Pancreas (tissue), 10 donors: Measurements from ENCODE around the gene ACP5. TPM values are rescaled to one million over a fixed set of nuclear protein-coding genes. Genes with fewer than 3 reads are reported as not detected.

Experiments
- ATAC-seq, 4 donors: fragments of 200-7000 bp; cut with Tn5 transposase; one replicate each; pipeline versions ENCODE4 v1.8.0 to v1.9.1; 2020; ENCODE audit warnings: mild to moderate bottlenecking in 4 of 4, moderate library complexity in 4 of 4
- DNase-seq, 6 donors: peaks; one replicate each; pipeline ENCODE4 v3.0.0-alpha.2; 2020
- FAIRE-seq: peaks from 2 replicates; lab custom pipeline; 2012; peaks lifted over from hg19 to GRCh38; lab: Jason Lieb, UNC
- H3K27ac ChIP-seq, 4 donors: fragments of 200-600 bp; sonication (generic); 1 replicate in 3 of 4; 2 replicates in 1 of 4; pipeline versions ENCODE4 v1.5.0 to v1.8.0; 2020
- H3K27me3 ChIP-seq, 4 donors: fragments of 200-600 bp; one replicate each; pipeline ENCODE4 v1.8.0; 2021
- H3K36me3 ChIP-seq, 3 donors: fragments of 200-600 bp; sonication (generic) in 1 of 3; one replicate each; pipeline versions ENCODE4 v1.5.0 to v1.8.0; 2020 to 2021
- H3K4me1 ChIP-seq, 3 donors: fragments of 200-600 bp; one replicate each; pipeline ENCODE4 v1.8.0; 2021
- H3K4me3 ChIP-seq, 4 donors: fragments of 200-600 bp; sonication (generic) in 2 of 4; one replicate each; pipeline versions ENCODE4 v1.5.0 to v1.8.0; 2020 to 2021
- H3K9me3 ChIP-seq, 4 donors: fragments of 200-600 bp; one replicate each; pipeline ENCODE4 v1.8.0; 2021
- CTCF ChIP-seq, 4 donors: fragments of 200-600 bp; sonication (generic) in 3 of 4; IDR thresholded peaks; one replicate each; pipeline versions ENCODE4 v1.5.0 to v1.8.0; 2021; ENCODE audit warnings: antibody characterized with exemption in 4 of 4
- WGBS, 2 donors: extraction: QIAGEN DNeasy Blood & Tissue Kit; methylation state at CpG; one replicate each; pipeline ENCODE4 v1.1.7; 2013; 5-methylcytosine and 5-hydroxymethylcytosine counted together
- intact Hi-C, 3 donors: fragments of 100-400 bp; cut with DNase I; formaldehyde crosslinking; loops; one replicate each; pipeline versions ENCODE4 v1.11.1 to v1.14.2; 2022
- polyA plus RNA-seq, 2 donors: library from polyadenylated mRNA; stranded (reverse); fragments of 200-250 nt; gene quantifications; one replicate each; pipeline ENCODE4 v1.2.3, GENCODE V29; 2013
- total RNA-seq, 6 donors: library from RNA; stranded (reverse); fragmentation: NEBNext Ultra II Directional in 4 of 6; extraction: Animal tissue kit (Norgen Biotek cat#: 25700) in 4 of 6; gene quantifications; one replicate each; pipeline versions ENCODE4 v1.2.1 to v1.2.4, GENCODE V29; 2021 to 2023
- donor health status: healthy with polysubstance abuse.
- donor health status: DM: no; HTN: no; CAD: no; lungs with moderate emphysema.
- donor health status: DM: no; HTN: no; CAD: no.
- donor health status: control.
- donor health status: control.
- donor health status: Bipolar disorder and iron deficiency.
- donor health status: DM: yes; HTN: yes; CAD: no.
- donor health status: DM: no; HTN: no; CAD: no.
- donor health status: DM: no; HTN: no; CAD: no.
- donor health status: DM: yes; HTN: yes; CAD: no.

The ACP5 gene
- total and polyA plus RNA-seq, 8 donors = 3.5 to 21.8 (median 7.5) TPM

- peak; percentile 97 to 98 (median 98) for ATAC-seq
- H3K4me1 ChIP-seq = peaks cover 0 to 13% (median 6%) of the 10 kb centered on the region in 3 donors
- peak; percentile 29 for FAIRE-seq
- 2% methylated on average over 57 of the region's 57 CpGs for WGBS, 2 donors
- H3K9me3 ChIP-seq = no peaks in the 10 kb centered on the region
- H3K4me3 ChIP-seq = peak within 1 kb of the TSS; percentile 63 to 92 (median 88)
- intact Hi-C loops = no loop called here
- no peak for TF ChIP-seq CTCF (IDR thresholded peaks at IDR 0.05)
- H3K27me3 ChIP-seq = no peaks in the 10 kb centered on the region
- peak; percentile 98 to 100 (median 98) for DNase-seq
- H3K27ac ChIP-seq = peak within 1 kb of the TSS; percentile 63 to 79 (median 68)
- peaks cover 0 to 5% (median 0%) of the 10 kb centered on the region in 3 donors for H3K36me3 ChIP-seq
Observed at GRCh38 chr19:11558881-11559828, 18.3 kb downstream of the ACP5 start, which contains the start of gene ELOF1. TSS of gene ELOF1 (minus strand) at chr19:11559230. CDS start at chr19:11554347, 4,883 bp downstream.

GRCh38 chr19:11556634-11557420, 20.6 kb downstream of the ACP5 start:
- WGBS, 2 donors = 72 to 73% methylated on average over 4 of the region's 4 CpGs

GRCh38 chr19:11555246-11555645, 22.2 kb downstream of the ACP5 start:
- Histone ChIP-seq H3K36me3 (peaks cover 0 to 11% (median 0%) of the 10 kb centered on the region in 3 donors), H3K4me1 (peaks cover 0 to 10% (median 6%) of the 10 kb centered on the region in 3 donors), H3K27ac (no peak overlapping the region), H3K4me3 (no peak overlapping the region), H3K9me3 (no peaks in the 10 kb centered on the region), H3K27me3 (no peaks in the 10 kb centered on the region)
- FAIRE-seq = no peak
- TF ChIP-seq CTCF (IDR thresholded peaks at IDR 0.05) = no peak
- 84 to 89% methylated on average over 6 of the region's 6 CpGs for WGBS, 2 donors
- DNase-seq = no peak
- intact Hi-C loops = no loop called here
- ATAC-seq = no peak

More at GRCh38 chr19:11556634-11557420, 20.6 kb downstream of the ACP5 start:
- FAIRE-seq (no peak), ATAC-seq (no peak), DNase-seq (no peak)
- no peak overlapping the region for H3K27ac ChIP-seq
- no peaks in the 10 kb centered on the region for H3K27me3 ChIP-seq
- no peak overlapping the region for H3K4me3 ChIP-seq
- H3K36me3 ChIP-seq = peaks cover 0 to 11% (median 0%) of the 10 kb centered on the region in 3 donors
- no peaks in the 10 kb centered on the region for H3K9me3 ChIP-seq
- intact Hi-C loops = no loop called here
- peaks cover 0 to 13% (median 6%) of the 10 kb centered on the region in 3 donors for H3K4me1 ChIP-seq
- TF ChIP-seq CTCF (IDR thresholded peaks at IDR 0.05) = no peak

- Histone ChIP-seq H3K36me3 (peaks cover 0 to 11% (median 0%) of the 10 kb centered on the region in 3 donors), H3K9me3 (no peaks in the 10 kb centered on the region), H3K4me1 (peaks cover 0 to 6% (median 5%) of the 10 kb centered on the region in 3 donors), H3K27me3 (no peaks in the 10 kb centered on the region), H3K4me3 (no peak overlapping the region), H3K27ac (no peak overlapping the region)
- DNase-seq (no peak), ATAC-seq (no peak), FAIRE-seq (no peak)
- intact Hi-C loops = no loop called here
- WGBS, 2 donors = 88 to 92% methylated on average over 12 of the region's 12 CpGs
- TF ChIP-seq CTCF (IDR thresholded peaks at IDR 0.05) = no peak
Observed at GRCh38 chr19:11554160-11554559, 23.3 kb downstream of the ACP5 start.
